GM19193 (cell line): ENCODE measurements around the gene IL36RN.

Source experiments
- POLR2A ChIP-seq: IDR thresholded peaks from 4 replicates; pipeline ENCODE4 v1.6.1; 2011; ENCODE audit not compliant: insufficient read depth, insufficient read length; ENCODE audit errors: extremely low read depth

The IL36RN gene

DNA sequence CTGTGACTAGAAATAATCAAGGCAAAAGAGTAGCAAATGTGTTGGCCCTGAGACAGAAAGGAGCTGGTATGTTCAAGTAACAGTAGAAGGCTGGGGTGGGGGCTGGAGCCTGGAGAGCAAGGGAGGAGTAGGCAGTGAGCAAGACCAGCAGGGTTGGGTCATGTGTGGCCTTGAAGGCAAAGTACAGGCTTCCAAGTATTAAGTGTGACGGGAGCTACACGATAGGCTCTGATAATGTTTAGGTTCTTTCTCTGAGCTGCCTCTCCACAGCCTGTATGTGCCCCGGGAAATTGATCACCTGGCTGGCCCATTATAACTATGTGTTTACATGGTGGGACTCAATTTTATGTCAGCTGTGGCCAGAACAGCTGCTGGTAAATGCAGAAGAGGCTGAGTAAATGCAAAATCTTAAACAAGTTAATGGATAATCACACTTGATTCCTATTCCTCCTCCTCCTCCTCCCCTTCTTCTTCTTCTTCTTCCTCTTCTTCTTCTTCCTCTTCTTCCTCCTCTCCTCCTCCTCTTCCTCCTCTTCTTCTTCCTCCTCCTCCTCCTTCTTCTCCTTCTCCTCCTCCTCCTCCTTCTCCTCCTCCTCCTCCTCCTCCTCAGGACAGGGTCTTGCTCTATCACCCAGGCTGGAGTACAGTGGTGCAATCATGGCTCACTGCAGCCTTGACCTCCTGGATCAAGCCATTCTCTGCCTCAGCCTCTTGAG lies 18.1 kb downstream of the IL36RN start:
- no peak for TF ChIP-seq POLR2A

DNA sequence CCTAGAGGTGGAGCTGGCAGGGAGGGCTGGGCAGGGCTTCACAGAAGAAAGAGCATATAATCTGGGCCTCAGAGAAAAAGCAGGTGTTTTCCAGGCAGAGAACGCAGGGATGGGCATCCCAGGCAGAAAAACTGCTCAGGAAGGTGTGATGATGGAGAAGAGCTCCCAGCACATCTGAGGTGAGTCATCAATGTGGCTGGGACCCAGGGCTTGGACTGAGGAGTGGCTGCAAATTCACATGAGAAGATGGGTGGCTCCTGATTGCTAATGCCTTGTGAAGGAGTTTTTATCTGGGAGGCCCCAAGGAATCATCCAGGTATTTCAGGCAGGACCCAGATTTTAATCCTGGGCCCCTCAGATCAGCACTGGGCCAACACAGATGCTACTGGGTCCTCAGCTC lies 18.9 kb downstream of the IL36RN start:
- no peak for TF ChIP-seq POLR2A

GRCh38 chr2:113078350-113078839 lies 19.4 kb downstream of the IL36RN start:
- no peak for TF ChIP-seq POLR2A

- TF ChIP-seq POLR2A: no peak
These were observed 20.1 kb downstream of the IL36RN start for GRCh38 chr2:113079131-113079530.

GRCh38 chr2:113080134-113080533 lies 21.1 kb downstream of the IL36RN start:
- no peak for TF ChIP-seq POLR2A

- no peak for TF ChIP-seq POLR2A
These were observed 22.7 kb downstream of the IL36RN start for GRCh38 chr2:113081488-113082210.

- TF ChIP-seq POLR2A: no peak
These were observed 24.3 kb downstream of the IL36RN start for GRCh38 chr2:113083296-113083695.

- TF ChIP-seq POLR2A: no peak
These were observed 25.4 kb downstream of the IL36RN start for GRCh38 chr2:113084249-113085000.

- no peak for TF ChIP-seq POLR2A
These were observed 26.5 kb downstream of the IL36RN start for GRCh38 chr2:113085542-113085941.

DNA sequence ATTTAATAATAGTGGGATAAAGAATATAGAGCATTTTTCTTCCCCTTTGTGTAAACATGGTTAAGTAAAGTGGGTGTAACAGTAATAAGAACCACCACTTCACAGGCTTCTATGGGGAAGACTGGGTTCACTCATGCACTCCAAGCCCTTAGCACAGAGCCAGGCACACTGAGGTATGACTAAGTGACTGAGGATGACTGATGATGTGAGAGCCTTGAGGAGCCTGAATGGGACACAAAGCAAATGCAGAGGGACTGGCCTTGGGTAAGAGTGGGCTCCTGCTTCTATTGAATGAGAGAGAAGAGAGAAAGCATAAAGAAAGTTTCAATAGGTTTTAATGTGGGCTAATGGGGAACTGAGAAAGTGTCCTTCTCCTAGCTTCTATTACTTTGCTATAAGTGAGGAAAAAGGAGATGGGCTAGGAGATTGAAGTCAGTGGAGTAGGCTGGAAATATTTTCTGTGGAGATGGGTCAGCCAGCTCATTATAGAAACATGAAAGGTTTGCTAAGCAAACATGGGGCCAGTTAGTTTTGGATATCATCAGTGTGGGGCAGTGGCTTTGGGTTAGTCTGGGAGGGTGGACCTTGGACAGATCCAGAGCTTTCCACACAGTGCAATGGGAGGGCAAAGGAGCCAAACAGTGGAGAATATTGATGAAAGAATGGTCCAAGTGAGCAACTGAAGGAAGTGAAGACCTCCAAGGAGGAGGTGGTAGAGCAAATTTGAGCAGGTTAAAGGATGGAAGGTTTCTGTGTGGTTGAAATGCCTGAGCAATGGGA lies 29.4 kb downstream of the IL36RN start:
- no peak for TF ChIP-seq POLR2A

DNA sequence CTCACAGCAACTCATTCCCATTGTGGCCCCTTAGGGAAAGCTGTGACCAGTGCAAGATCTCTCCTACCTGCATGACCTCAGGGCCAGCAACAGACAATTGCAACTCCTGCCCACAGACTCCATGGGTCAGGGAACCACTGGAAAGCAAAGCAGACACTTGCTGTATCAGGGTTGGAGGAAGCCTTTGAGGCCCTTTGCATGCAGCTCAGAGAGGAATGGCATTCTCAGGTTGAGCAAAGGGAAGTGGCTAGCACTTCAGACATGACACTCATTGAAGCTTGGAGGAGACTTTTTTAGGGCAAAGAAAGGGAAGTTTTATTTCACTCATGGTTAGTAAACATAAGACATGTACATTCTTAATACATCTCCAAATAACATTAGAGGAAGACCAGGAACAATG lies 30.9 kb downstream of the IL36RN start:
- TF ChIP-seq POLR2A: no peak

DNA sequence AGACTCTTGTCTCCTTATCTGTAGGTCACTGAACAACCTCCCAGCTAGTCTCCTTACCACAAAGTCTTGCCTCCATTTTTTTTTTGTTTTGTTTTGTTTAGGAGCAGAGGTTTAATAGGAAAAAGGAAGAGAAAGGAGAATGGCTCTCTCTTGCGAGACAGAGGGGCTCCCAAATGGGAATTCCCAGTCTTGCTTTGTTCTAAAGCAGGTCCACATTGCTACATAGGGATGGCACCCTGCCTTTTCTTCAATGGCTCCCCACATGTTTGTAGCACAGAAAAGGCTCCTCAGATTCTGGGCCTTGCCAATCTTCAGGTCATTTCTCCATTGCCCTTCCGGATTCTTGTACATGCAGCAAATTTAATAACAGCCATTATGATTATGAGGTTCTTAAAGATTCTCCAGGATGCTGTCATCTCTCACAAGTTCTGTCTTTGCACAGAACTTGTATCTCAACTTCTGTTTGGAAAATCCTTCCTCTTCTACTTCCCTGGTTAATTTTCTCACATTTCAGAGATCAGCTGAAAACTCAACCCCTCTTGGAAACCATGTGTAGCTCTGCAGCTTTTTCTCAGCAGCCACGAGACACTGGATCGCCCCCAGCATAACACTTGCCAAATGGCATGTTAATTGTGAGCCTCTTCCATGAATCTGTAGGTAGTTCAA lies 32.4 kb downstream of the IL36RN start:
- no peak for TF ChIP-seq POLR2A

GRCh38 chr2:113092864-113093612 lies 34.0 kb downstream of the IL36RN start:
- no peak for TF ChIP-seq POLR2A

GRCh38 chr2:113093613-113093977 lies 34.6 kb downstream of the IL36RN start:
- TF ChIP-seq POLR2A: no peak

- TF ChIP-seq POLR2A: no peak
These were observed 39.0 kb downstream of the IL36RN start for GRCh38 chr2:113098041-113098440.
